Coronary artery (tissue), 2 donors: ENCODE data around the gene SNRNP27.
"Not testable (repeated sequence)": the region's sequence is repeated elsewhere in the genome, so short reads cannot be mapped to it uniquely, and the experiment has no call there.

Source experiments
- DNase-seq: peaks from one replicate; pipeline ENCODE4 v3.0.0-alpha.2; 2017; ENCODE audit warnings: low spot score
- H3K27ac ChIP-seq, 2 donors: fragments of 200-600 bp; sonication (generic); one replicate each; pipeline ENCODE4 v1.5.1; 2016 to 2019
- H3K4me3 ChIP-seq: fragments of 200-600 bp; sonication (generic); 2 replicates; pipeline ENCODE4 v1.5.1; 2016; ENCODE audit warnings: mild to moderate bottlenecking, moderate library complexity
- CTCF ChIP-seq: fragments of 200-600 bp; sonication (generic); IDR thresholded peaks from one replicate; pipeline ENCODE4 v1.5.1; 2019; ENCODE audit warnings: antibody characterized with exemption

The SNRNP27 gene

GRCh38 chr2:69947325-69947931, 53.7 kb downstream of the SNRNP27 start:
- no peak for TF ChIP-seq CTCF
- H3K4me3 ChIP-seq = no peak overlapping the region
- no peak overlapping the region for H3K27ac ChIP-seq
- DNase-seq = no peak

DNA sequence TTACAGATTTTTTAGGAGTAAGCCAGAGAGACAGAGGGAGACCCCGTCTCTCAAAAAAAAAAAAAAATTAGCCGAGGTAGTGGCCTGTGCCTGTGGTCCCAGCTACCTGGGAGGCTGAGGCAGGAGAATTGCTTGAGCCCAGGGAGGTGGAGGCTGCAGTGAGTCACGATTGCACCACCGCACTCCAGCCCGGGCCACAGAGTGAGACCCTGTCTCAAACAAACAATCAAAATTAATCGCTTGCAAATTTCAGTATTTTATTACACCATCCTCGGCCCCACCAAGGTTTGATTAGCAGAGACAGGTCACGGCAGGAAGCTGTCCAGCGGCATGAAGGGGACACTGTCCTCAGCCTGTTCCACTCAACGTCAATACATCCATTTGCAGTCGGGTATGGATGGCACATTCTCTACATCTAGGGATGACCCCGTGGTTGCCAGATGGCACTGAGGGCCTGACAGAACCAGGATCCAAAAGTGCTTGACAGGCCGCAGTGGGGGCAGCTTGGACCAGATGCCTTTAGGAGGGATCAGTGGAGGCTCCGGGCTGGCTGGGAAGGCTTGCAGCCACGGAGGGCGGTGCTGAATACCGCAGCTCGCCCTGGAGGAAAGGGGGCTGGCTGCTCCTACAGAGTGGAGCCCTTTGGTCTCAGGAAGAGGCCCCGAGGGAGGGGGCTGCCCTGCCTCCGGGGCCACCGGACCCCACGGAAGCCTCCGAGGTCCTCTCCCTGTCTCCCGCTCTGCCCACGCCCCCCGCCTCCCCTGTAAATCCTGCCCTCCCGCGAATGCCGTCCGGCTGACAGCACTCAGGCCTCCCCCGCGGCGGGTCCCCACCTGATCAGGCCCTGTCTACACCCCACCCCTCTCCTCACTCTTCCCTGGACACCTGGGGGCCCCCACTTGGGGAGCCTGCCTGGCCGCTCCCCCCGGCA, 54.5 kb downstream of the SNRNP27 start:
- H3K4me3 ChIP-seq = no peak overlapping the region
- H3K27ac ChIP-seq = no peak overlapping the region

DNA sequence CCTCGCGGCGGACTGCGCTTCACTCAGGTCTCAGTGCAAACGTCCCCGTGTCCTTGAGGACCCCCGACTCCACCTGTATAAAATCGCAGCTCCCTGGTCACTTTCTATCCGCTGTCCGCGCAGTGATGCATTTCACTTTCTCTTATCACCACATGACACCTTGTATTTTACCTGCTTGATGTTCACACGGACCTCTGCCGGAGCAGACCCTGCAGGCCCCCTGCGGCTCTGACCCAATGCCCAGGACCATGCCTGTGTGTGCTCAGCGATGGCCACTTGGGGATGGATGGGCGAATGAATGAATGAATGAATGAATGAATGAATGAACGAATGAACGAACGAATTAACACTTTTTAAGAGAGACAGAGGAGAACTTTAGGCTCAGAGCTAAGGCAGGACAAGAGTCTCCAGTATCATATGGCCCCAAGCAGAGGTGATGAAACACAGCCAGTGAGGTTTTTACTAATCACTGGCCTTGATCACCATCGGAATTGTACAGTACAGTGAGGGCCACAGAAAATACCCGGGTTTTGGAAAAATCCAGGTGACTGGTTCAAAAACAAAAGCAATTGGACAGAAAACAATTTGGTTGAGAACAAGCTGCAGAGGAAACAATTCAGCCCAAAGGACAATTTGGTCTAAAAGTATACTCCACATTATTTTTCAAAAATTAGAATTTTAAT, 55.3 kb downstream of the SNRNP27 start:
- H3K27ac ChIP-seq = no peak overlapping the region
- TF ChIP-seq CTCF = no peak
- no peak overlapping the region for H3K4me3 ChIP-seq
- no peak for DNase-seq

More for the DNA sequence above, 54.5 kb downstream of the SNRNP27 start:
- no peak for DNase-seq
- no peak for TF ChIP-seq CTCF

GRCh38 chr2:69950241-69950640, 56.5 kb downstream of the SNRNP27 start:
- no peak for DNase-seq
- no peak for TF ChIP-seq CTCF
- no peak overlapping the region for H3K4me3 ChIP-seq
- no peak overlapping the region for H3K27ac ChIP-seq

DNA sequence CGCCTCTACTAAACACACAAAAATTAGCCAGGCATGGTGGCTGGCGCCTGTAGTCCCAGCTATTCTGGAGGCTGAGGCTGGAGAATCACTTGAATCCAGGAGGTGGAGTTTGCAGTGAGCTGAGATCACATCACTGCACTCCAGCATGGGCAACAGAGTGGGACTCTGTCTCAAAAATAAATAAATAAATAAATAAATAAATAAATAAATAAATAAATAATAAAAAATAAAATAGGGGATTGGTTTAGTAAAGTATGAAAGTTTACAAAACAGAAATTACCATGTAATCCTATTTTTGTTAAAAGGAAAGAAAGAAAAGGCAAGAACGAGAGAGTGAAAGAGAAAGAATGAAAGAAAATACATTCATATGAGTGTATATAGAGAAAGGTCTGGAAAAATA, 56.9 kb downstream of the SNRNP27 start:
- H3K27ac ChIP-seq, DNase-seq, H3K4me3 ChIP-seq: not testable (repeated sequence)

DNA sequence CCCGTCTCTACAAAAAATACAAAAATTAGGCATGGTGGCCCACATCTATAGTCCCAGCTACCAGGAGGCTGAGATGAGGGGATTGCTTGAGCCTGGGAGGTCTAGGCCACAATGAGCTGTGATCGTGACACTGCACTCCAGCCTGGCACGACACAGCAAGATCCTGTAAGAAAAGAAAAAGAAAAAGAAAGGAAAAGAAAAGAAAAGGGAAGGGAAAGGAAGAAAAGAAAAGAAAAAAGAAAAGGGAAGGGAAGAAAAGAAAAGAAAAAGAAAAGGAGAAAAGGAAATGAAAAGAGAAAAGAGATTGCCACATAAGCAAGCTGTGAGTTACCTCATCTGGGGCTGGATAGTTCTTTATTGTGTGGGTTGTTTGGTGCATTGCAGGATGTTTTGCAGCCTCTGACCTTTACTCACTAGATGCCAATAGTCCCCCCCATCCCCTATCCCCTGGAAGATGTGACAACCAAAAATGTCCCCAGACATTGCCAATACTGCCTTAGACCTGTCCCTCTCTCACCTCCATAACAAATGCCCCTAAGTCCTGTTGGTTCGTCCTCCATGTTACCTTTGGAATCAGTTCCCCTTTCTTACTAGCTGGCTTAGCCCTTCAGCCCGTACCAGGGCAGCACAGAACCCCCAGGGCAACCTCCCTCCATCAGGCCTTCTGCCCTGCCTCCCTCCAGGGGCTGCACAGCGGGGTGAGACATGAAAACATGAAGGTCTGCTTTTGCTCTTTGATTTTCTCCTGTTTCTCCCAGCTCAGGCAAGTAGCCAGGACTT, 58.8 kb downstream of the SNRNP27 start:
- no peak for DNase-seq
- Histone ChIP-seq H3K27ac (no peak overlapping the region), H3K4me3 (no peak overlapping the region)
- TF ChIP-seq CTCF = no peak

DNA sequence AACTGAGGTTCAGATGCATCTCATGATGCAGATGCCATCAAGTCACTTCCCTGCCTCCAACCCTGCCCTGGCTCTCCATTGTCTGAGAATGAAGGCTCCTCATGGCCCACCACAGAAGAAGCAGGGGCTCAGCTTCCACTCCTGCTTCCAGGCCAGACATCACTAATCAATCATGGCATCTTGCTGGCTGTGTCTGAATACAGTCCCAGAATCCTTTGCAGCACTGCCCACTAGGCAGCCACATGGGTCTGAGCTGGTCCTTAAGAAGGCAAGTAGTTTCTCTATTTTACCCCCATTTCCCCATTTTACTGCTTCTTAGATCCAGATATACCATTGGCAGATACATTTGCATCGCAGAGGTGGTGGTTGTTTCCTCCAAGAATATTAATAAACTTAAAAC, 60.3 kb downstream of the SNRNP27 start:
- Histone ChIP-seq H3K27ac (no peak overlapping the region), H3K4me3 (no peak overlapping the region)
- TF ChIP-seq CTCF = no peak
- no peak for DNase-seq
